ENCODE results near the gene ELP2.
A peak's percentile ranks its signal among the peaks of the same experiment; 100 is the strongest.
"Not testable (repeated sequence)": the region's sequence is repeated elsewhere in the genome, so short reads cannot be mapped to it uniquely, and the experiment has no call there.

The ELP2 gene

DNA sequence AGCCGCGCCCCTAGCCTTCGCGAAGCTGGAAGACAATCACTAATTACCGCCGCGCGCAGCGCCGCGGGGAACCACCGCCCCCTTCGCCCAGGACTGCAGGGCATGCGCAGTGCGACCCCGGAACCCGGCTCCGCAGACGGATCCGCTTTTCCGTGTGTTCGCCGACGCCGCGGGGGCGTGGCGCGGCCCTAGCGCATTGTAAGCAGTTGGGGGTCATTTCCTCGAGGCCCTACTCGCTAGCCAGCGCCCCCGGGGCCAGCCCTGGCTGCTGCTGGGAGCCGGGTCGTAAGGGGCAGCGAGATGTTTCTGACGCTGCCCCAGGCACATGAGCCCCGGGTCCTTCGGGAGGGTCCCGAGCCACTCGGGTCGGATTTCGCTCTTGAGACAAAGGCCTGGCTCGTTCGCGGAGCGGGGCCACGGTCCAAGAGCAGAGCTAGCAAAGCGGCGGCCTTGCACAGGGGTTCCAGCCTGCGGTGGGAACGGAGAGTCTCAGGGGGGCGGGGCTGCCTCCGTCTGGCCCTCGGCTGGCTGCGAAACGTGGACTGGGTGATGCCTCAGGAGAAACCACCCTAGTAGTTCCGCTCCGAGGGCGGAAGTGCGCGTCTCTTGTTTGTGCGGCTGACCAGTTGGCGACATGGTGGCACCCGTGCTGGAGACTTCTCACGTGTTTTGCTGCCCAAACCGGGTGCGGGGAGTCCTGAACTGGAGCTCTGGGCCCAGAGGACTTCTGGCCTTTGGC is at the start of gene ELP2, which contains the start of gene SLC39A6:
ELP2 (plus strand) TSS at position 600 of the 739 bp plus-strand sequence; CDS start at position 635, 35 bp downstream.
SLC39A6 (minus strand) TSS at position 41 of the 739 bp plus-strand sequence. CDS start 2,333 bp downstream, outside the sequence.
- peak; percentile 84 for DNase-seq (ENCODE audit: low read depth, low spot score)

GRCh38 chr18:36081118-36081517 is 48.6 kb upstream of the ELP2 start:
- DNase-seq (ENCODE audit: low read depth, low spot score) = not testable (repeated sequence)

DNA sequence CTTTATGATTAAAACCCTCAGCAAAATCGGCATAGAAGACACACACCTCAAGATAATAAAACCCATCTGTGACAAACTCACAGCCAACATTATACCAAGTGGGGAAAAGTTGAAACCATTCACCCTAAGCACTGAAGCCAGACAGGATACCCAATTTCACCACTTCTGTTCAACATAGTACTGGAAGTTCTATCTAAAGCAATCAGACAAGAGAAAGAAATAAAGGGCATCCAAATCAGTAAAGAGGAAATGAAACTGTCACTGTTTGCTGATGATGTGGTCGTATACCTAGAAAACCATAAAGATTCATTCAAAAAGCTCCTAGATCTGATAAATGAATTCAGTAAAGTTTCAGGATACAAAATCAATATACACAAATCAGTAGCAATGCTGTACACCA is 46.0 kb upstream of the ELP2 start:
- no peak for DNase-seq (ENCODE audit: low read depth, low spot score)

GRCh38 chr18:36085195-36085594 is 44.5 kb upstream of the ELP2 start:
- DNase-seq (ENCODE audit: low read depth, low spot score) = no peak

- no peak for DNase-seq (ENCODE audit: low read depth, low spot score)
Measured at GRCh38 chr18:36086186-36086585, 43.5 kb upstream of the ELP2 start.

DNA sequence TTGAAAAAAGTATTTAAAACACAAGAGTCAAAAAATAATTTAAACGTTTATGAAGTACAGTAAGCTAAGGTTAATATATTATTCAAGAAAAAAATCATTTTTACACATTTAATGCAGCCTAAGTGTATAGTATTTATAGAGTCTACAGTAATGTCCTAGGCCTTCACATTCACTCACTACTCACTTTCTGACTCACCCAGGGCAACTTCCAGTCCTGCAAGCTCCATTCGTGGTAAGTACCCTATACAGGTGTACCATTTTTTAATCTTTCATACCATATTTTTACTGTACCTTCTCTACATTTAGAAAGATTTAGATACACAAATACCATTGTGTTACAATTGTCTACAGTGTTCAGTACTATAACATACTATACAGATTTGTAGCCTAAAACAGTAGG is 41.4 kb upstream of the ELP2 start:
- no peak for DNase-seq (ENCODE audit: low read depth, low spot score)

DNA sequence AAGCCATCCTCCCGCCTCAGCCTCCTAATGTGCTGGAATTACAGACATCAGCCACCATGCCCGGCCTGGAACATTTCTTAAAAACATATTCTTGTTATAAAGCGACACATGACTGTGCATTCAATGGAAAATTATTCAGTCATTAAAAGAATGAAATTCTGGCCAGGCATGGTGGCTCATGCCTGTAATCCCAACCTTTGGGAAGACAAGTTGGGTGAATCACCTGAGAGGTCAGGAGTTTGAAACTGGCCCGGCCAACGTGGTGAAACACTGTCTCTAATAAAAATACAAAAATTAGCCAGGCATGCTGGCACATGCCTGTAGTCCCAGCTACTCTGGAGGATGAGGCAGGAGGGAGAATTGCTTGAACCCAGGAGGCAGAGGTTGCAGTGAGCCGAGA is 40.7 kb upstream of the ELP2 start:
- no peak for DNase-seq (ENCODE audit: low read depth, low spot score)

DNA sequence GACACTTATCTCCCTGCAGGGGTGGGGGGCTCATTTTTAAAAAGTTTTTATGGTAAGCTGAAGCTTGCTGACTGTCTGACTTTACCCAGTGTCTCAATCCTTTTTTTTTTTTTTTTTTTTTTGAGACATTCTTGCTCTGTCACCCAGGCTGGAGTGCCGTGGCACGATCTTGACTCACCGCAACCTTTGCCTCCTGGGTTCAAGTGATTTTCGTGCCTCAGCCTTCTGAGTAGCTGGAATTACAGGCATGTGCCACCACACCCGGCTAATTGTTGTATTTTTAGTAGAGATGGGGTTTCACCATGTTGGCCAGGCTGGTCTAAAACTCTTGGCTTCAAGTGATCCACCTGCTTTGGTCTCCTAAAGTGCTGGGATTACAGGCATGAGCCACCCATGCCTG is 37.6 kb upstream of the ELP2 start:
- DNase-seq (ENCODE audit: low read depth, low spot score) = not testable (repeated sequence)

DNA sequence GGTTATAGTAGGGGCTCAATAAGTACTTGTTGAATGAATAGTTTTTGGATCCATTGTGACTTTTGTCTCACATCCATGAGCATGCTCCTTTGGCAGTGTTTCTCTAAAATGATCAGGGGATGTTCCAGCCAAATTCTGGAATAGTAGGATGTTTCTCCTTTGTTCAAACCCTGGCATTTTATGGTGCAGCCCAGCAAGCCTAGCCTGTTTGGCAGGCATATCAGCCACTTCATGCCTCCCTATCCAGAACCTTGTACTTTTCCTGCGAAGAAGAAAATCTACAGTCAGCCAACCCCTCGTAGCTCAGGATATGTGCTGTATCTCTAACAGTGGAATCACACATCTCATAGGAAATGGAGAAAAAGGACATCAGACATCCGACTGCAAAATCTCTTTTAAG is 35.3 kb upstream of the ELP2 start:
- DNase-seq (ENCODE audit: low read depth, low spot score) = no peak

DNA sequence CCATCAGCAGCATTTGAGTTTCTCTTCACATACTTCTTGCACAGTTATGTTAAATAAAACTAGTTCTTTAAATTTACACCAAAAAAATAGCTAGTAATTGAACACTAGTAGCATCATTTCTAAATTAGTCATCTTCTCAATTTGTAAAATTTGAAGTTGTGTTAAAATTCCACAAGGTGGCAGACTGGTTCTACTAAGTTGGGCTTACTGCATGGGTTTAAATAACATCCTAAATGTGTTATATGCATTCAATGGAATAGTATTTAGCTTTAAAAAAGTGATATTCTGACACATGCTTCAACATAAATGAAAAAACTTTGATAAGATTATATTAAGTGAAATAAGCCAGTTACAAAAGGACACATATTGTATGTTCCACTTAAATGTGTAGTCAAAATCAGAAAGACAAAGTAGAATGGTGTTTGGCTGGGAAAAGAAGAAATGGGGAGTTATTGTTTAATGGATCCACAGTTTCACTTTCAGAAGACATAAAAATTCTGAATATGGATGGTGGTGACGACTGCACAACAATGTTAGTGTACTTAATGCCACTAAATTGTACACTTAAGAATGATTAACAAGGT is 33.7 kb upstream of the ELP2 start:
- no peak for DNase-seq (ENCODE audit: low read depth, low spot score)

DNA sequence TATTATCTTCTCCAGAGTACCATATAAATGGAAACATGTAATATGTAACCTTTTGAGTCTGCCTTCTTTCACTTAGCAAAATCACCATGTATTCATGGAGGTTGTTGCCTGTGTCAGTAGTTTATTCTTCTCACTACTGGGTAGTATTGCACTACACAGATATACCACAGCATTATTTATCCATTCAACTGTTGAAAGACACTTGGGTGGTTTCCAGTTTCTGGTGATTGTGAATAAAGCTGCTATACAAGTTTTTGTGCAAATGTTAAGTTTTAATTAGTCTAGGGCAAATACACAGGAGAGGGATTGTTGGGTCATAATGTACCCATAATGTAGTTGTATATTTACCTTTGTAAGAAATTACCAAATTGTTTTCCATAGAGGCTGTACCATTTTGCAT is 32.7 kb upstream of the ELP2 start:
- no peak for DNase-seq (ENCODE audit: low read depth, low spot score)

DNA sequence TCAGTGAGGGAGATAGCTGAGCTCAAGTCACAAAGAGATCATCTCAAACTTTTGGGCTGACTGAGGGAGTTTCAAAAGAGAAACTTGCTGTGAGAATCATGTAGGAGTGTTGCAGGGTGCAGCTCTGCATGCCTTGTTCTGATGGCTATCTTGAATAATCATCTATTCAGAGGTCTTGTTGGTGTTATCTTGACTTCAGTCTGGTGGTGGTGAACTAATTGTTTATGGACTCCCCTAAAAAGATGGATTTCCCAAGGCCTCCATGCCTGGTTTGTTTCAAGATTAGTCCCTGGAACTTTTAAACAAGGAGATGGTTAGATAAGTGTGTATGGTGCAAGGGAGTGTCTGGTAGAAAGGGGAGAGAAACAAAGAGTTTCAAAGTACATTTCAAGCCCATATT is 30.4 kb upstream of the ELP2 start:
- no peak for DNase-seq (ENCODE audit: low read depth, low spot score)

GRCh38 chr18:36101943-36102342 is 27.8 kb upstream of the ELP2 start:
- DNase-seq (ENCODE audit: low read depth, low spot score) = no peak

- DNase-seq (ENCODE audit: low read depth, low spot score) = no peak
Measured at GRCh38 chr18:36104749-36105148, 24.9 kb upstream of the ELP2 start.

GRCh38 chr18:36107477-36107876 is 22.2 kb upstream of the ELP2 start:
- no peak for DNase-seq (ENCODE audit: low read depth, low spot score)

DNA sequence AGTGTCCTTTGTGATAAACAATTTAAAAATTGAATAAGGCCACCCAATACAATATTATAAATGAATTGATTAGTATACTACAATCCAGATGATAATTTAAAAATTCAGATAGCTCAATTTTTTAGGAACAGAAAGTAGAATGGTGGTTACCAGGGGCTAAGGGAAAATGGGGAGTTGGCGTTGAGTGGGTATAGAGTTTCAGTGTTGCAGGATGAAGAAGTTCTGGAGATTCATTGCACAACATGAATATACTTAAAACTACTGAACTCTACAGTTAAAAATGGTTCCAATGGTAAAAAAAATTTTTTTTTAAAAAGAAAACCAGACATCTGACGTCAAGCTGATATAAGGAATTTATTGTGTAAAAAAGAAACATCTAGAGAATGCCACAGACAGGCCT is 21.5 kb upstream of the ELP2 start:
- DNase-seq (ENCODE audit: low read depth, low spot score) = no peak

DNA sequence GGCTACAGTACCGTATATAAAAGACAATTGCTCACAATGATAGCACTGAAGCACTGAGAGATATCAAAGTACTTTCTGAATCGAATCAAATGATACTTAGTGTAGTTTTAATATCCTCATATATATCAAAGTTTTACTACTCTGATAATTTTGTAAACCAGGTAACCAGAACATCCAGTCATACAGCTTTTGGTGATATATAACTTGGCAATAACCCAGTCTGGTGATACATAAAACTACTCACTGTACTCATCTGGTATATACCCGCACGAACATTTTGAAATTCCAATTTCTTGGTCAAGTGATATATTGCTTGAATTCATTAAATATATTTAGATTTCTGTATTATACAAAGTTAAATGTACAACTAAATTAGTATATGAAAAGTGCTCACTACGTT is 21.1 kb upstream of the ELP2 start:
- DNase-seq (ENCODE audit: low read depth, low spot score) = no peak

DNA sequence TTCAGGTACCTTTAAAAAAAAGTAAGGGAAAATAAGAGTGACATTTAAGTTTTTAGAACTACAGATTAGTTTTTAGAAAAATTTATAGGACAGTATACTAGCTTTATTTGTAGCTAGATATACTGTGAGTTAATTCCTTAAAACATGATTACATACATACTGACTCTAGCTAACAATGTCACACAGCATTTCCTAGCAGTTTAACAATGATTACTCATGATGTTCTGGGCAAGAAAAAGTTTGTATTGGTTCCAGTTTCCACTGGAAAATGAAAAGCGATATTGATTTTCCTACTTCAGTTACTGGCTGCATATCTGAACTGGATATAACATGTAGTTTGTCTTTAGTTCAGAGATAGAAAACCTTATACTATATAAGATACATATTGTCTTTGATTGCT is 20.0 kb upstream of the ELP2 start:
- DNase-seq (ENCODE audit: low read depth, low spot score) = no peak

DNA sequence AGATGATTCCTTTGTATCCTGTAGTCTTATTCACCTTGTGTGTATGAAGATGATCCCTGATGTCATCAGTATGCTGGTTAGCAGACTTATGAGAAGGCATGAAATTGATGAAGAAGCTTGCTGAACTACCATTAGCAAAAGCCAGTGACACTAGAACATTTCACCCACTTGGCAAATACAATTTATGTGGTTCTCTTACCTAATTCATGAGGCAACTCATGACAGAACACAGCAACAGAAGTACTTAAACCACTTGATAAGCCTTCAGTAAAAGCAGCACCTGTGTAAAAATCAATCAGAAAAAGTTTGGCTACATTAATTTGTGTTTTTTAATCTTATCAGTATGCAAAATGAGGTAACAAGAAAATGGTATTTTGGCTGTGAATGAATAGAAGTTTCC is 17.4 kb upstream of the ELP2 start:
- DNase-seq (ENCODE audit: low read depth, low spot score) = no peak

- DNase-seq (ENCODE audit: low read depth, low spot score) = no peak
Measured at GRCh38 chr18:36114251-36114650, 15.4 kb upstream of the ELP2 start.

DNA sequence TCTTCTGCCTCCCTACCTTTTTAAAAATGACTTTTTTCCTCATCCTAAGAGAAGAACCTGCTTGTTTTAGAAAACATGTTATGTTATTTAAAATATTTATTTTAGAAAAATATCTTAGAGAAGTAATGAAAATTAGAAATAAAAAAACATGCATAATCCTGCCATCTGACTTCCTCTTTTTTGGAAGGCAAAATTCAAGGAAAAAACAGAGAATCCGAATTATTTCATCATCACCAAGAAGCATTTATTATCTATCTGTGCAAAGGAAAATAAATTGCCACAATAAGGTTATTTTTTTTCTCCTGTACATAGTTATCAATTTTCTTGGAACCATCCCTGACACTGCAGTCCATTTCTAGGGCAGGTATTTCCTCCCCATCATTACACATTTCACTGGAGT is 15.0 kb upstream of the ELP2 start:
- DNase-seq (ENCODE audit: low read depth, low spot score) = no peak

- not testable (repeated sequence) for DNase-seq (ENCODE audit: low read depth, low spot score)
Measured at GRCh38 chr18:36116771-36117170, 12.9 kb upstream of the ELP2 start.

DNA sequence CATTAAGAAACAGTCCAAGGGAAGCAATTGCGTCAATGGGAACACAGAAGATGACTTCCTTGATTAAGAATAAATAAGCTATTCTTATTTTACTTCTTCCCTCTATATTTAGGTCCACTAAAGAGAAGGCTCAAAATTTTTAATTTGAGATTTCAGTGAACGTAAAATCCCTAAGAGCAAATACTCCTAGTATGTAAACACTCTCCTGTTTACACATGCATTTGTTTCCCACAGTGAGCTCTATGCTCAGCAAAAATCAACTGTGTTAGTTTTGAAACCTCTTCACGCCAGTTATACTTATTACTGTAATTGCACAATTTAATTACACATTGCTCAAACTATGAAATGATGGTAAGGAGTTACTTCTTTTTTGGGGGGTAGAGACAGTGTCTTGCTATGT is 9.4 kb upstream of the ELP2 start:
- no peak for DNase-seq (ENCODE audit: low read depth, low spot score)
